ENCODE data around the gene GFPT1. TPM values are rescaled to one million over a fixed set of nuclear protein-coding genes. Genes with fewer than 3 reads are reported as not detected.
A peak's percentile ranks its signal among the peaks of the same experiment; 100 is the strongest.

The GFPT1 gene
- total and polyA plus RNA-seq, 2 donors (not counting 1 experiment from before 2014, with no cell fraction given), result 39.1 to 53.0 TPM

- H4K20me1 ChIP-seq (ENCODE audit: control insufficient read depth, extremely low read depth, insufficient read depth, low read length), result no peaks in the 10 kb centered on the region
- H2AFZ ChIP-seq (ENCODE audit: low read length), result no peak overlapping the region
- H3K4me3 ChIP-seq (replicated peaks in 1 of 4; ENCODE audit: control extremely low read depth in 1 of 4, insufficient read depth in 1 of 4, low read depth in 3 of 4, low read length in 4 of 4), result no peak overlapping the region
- no peak overlapping the region for H3K4me2 ChIP-seq (ENCODE audit: extremely low read depth, insufficient read depth, low read length)
- no peaks in the 10 kb centered on the region for H3K9me3 ChIP-seq (ENCODE audit: control insufficient read depth, insufficient read depth, low read depth, low read length)
- no peak for DNase-seq (ENCODE audit: low read depth in 2 of 2)
- H3K27ac ChIP-seq (ENCODE audit: insufficient read depth, low read length), result no peak overlapping the region
- H3K36me3 ChIP-seq (ENCODE audit: control insufficient read depth, insufficient read depth, low read length), result no peaks in the 10 kb centered on the region
- H3K9ac ChIP-seq (ENCODE audit: insufficient read depth, low read length), result no peak overlapping the region
- no peaks in the 10 kb centered on the region for H3K27me3 ChIP-seq (ENCODE audit: control insufficient read depth, insufficient read depth, low read length)
- H3K4me1 ChIP-seq (ENCODE audit: control insufficient read depth, extremely low read depth, insufficient read depth, low read length), result peaks cover 2% of the 10 kb centered on the region
- TF ChIP-seq, protein P1, sequence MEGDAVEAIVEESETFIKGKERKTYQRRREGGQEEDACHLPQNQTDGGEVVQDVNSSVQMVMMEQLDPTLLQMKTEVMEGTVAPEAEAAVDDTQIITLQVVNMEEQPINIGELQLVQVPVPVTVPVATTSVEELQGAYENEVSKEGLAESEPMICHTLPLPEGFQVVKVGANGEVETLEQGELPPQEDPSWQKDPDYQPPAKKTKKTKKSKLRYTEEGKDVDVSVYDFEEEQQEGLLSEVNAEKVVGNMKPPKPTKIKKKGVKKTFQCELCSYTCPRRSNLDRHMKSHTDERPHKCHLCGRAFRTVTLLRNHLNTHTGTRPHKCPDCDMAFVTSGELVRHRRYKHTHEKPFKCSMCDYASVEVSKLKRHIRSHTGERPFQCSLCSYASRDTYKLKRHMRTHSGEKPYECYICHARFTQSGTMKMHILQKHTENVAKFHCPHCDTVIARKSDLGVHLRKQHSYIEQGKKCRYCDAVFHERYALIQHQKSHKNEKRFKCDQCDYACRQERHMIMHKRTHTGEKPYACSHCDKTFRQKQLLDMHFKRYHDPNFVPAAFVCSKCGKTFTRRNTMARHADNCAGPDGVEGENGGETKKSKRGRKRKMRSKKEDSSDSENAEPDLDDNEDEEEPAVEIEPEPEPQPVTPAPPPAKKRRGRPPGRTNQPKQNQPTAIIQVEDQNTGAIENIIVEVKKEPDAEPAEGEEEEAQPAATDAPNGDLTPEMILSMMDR (conservative IDR thresholded peaks at IDR 0.05 in 1 of 2, IDR thresholded peaks at IDR 0.05 in 1 of 2; ENCODE audit: low read depth in 1 of 2, low read length in 2 of 2), result no peak
- no peak for TF ChIP-seq EZH2 (IDR thresholded peaks at IDR 0.05; ENCODE audit: low read length, missing control alignments)
- no peaks in the 10 kb centered on the region for H3K79me2 ChIP-seq (ENCODE audit: control insufficient read depth, insufficient read depth, low read length)
Measured at GRCh38 chr2:69315160-69315761, 71.8 kb downstream of the GFPT1 start.

GRCh38 chr2:69311024-69311416 is 76.0 kb downstream of the GFPT1 start:
- Histone ChIP-seq H3K4me2 (ENCODE audit: extremely low read depth, insufficient read depth, low read length) (no peak overlapping the region), H3K36me3 (ENCODE audit: control insufficient read depth, insufficient read depth, low read length) (no peaks in the 10 kb centered on the region), H3K9ac (ENCODE audit: insufficient read depth, low read length) (no peak overlapping the region), H3K27me3 (ENCODE audit: control insufficient read depth, insufficient read depth, low read length) (no peaks in the 10 kb centered on the region), H3K4me3 (replicated peaks in 1 of 4; ENCODE audit: control extremely low read depth in 1 of 4, insufficient read depth in 1 of 4, low read depth in 3 of 4, low read length in 4 of 4) (no peak overlapping the region), H3K79me2 (ENCODE audit: control insufficient read depth, insufficient read depth, low read length) (no peaks in the 10 kb centered on the region), H3K4me1 (ENCODE audit: control insufficient read depth, extremely low read depth, insufficient read depth, low read length) (peaks cover 8% of the 10 kb centered on the region), H4K20me1 (ENCODE audit: control insufficient read depth, extremely low read depth, insufficient read depth, low read length) (no peaks in the 10 kb centered on the region), H2AFZ (ENCODE audit: low read length) (no peak overlapping the region), H3K27ac (ENCODE audit: insufficient read depth, low read length) (no peak overlapping the region), H3K9me3 (ENCODE audit: control insufficient read depth, insufficient read depth, low read depth, low read length) (no peaks in the 10 kb centered on the region)
- no peak for DNase-seq (ENCODE audit: low read depth in 2 of 2)
- TF ChIP-seq, protein P1 (conservative IDR thresholded peaks at IDR 0.05 in 1 of 2, IDR thresholded peaks at IDR 0.05 in 1 of 2; ENCODE audit: low read depth in 1 of 2, low read length in 2 of 2), result no peak
- no peak for TF ChIP-seq EZH2 (IDR thresholded peaks at IDR 0.05; ENCODE audit: low read length, missing control alignments)

DNA sequence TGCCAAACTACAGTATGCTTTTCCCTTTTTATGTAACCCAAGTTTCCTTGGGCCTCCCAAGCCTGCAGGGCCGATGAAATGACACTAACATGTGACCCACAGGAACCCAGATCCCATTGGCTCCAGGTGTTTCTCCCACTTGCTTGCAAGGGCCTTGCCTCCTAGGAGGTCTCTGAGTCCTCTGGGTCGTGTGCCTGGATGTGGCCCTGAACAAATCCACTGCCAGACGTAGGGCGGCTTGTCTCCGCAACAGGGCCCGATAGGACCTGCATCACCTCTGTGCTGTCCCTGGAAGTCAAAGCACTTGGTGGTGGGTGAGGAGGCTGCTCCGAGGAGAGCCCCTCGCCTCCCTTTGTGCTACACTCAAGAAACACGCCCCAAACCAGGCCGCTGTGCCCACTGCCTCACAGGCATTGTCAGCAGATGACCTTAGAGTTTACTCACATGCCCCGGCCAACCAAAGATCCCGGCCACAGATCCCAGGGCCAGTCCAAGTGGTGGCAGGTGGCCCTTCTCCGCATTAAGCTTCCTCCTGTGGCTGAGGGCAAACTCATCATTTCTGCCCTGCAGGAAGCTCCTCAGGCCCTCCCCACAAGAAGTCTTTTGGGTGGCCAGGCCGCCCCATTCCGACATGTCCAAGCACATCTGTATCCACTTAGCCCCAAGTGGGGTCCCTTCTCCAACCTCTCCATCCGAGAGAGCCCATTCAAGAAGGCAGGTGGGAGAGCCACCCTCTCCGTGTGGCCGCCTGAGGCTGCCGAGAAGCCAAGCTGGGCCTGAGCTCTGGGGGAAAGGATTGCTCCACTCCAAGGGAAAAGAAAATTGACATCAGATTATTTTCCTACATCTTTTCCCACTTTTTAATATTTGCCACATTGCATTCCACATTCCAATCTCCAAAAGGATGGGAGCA is 76.7 kb downstream of the GFPT1 start:
- H2AFZ ChIP-seq (ENCODE audit: low read length), result peak overlapping the region; percentile 37
- no peaks in the 10 kb centered on the region for H3K36me3 ChIP-seq (ENCODE audit: control insufficient read depth, insufficient read depth, low read length)
- peak overlapping the region; percentile 67 for H3K27ac ChIP-seq (ENCODE audit: insufficient read depth, low read length)
- H3K4me2 ChIP-seq (ENCODE audit: extremely low read depth, insufficient read depth, low read length), result peak overlapping the region; percentile 64
- DNase-seq (ENCODE audit: low read depth in 2 of 2), result no peak
- H4K20me1 ChIP-seq (ENCODE audit: control insufficient read depth, extremely low read depth, insufficient read depth, low read length), result no peaks in the 10 kb centered on the region
- peak overlapping the region; percentile 17 for H3K9ac ChIP-seq (ENCODE audit: insufficient read depth, low read length)
- H3K27me3 ChIP-seq (ENCODE audit: control insufficient read depth, insufficient read depth, low read length), result no peaks in the 10 kb centered on the region
- no peak overlapping the region for H3K4me3 ChIP-seq (replicated peaks in 1 of 4; ENCODE audit: control extremely low read depth in 1 of 4, insufficient read depth in 1 of 4, low read depth in 3 of 4, low read length in 4 of 4)
- no peaks in the 10 kb centered on the region for H3K9me3 ChIP-seq (ENCODE audit: control insufficient read depth, insufficient read depth, low read depth, low read length)
- peaks cover 8% of the 10 kb centered on the region for H3K4me1 ChIP-seq (ENCODE audit: control insufficient read depth, extremely low read depth, insufficient read depth, low read length)
- H3K79me2 ChIP-seq (ENCODE audit: control insufficient read depth, insufficient read depth, low read length), result no peaks in the 10 kb centered on the region
- TF ChIP-seq, protein P1 (conservative IDR thresholded peaks at IDR 0.05 in 1 of 2, IDR thresholded peaks at IDR 0.05 in 1 of 2; ENCODE audit: low read depth in 1 of 2, low read length in 2 of 2), result no peak
- TF ChIP-seq EZH2 (IDR thresholded peaks at IDR 0.05; ENCODE audit: low read length, missing control alignments), result no peak

Data from fibroblast of lung (primary cell).